ENCODE data around the gene TTPAL. TPM values are rescaled to one million over a fixed set of nuclear protein-coding genes. Genes with fewer than 3 reads are reported as not detected.
A peak's percentile ranks its signal among the peaks of the same experiment; 100 is the strongest.

Gene TTPAL
- total and polyA plus RNA-seq, 2 of the 4 experiments (the other 2 are of a cell fraction): 8.2 to 18.1 TPM

DNA sequence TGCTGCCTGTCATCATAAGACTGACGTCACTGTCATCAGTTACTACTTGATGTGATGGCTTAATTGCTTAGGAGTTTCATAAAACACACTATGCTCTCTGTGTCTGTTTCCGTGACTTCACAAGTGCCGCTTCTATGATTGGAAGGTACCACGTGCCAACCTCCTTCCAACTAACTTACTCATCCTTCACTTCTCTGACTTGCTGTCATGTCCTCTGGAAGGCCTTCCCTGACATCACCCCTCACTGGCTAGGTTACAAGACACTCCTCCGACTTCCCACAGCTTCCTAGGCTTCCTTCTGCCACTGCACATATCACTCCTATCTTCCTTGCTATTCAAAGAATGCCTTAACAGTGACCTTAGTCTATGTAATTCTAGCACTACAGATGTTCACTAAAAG is 25.8 kb downstream of the TTPAL start:
- peak overlapping the region; percentile 8; the same call in 1 of the 2 replicates for H2BK20ac ChIP-seq (ENCODE audit: low read depth, low read length)
- no peak overlapping the region for H2AFZ ChIP-seq (replicated peaks; ENCODE audit: low read length, poor library complexity)
- H2BK120ac ChIP-seq (ENCODE audit: low read depth, low read length): peak overlapping the region; percentile 9; the same call in 1 of the 2 replicates
- H3K56ac ChIP-seq (ENCODE audit: extremely low read depth, insufficient read depth, low read length): no peak overlapping the region
- H3K4me2 ChIP-seq (ENCODE audit: low read depth, low read length): no peak overlapping the region
- no peak overlapping the region for H3K4me3 ChIP-seq (ENCODE audit: insufficient read depth, low read depth, low read length)
- 0 out of 3 replicates have a peak overlapping the region, but pooled peaks have one; percentile 5 for H2BK15ac ChIP-seq (ENCODE audit: low read depth, low read length)
- dilution Hi-C loops (cut with HindIII; ENCODE audit: low sequenced_read_pairs, unreplicated experiment): no loop called here
- TF ChIP-seq CTCF (conservative IDR thresholded peaks at IDR 0.05; ENCODE audit: low read depth, low read length) (no peak), POLR2A (IDR thresholded peaks at IDR 0.05; ENCODE audit: low read depth, low read length) (no peak), BHLHE40 (IDR thresholded peaks at IDR 0.05; ENCODE audit: low read depth, low read length) (peak; percentile 54; the same call in 1 of the 2 replicates)
- TF ChIP-seq, protein P1, sequence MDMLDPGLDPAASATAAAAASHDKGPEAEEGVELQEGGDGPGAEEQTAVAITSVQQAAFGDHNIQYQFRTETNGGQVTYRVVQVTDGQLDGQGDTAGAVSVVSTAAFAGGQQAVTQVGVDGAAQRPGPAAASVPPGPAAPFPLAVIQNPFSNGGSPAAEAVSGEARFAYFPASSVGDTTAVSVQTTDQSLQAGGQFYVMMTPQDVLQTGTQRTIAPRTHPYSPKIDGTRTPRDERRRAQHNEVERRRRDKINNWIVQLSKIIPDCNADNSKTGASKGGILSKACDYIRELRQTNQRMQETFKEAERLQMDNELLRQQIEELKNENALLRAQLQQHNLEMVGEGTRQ (IDR thresholded peaks at IDR 0.05; ENCODE audit: low read depth, low read length): peak; percentile 56; the same call in 1 of the 2 replicates
- ChIA-PET CTCF (no interaction called here), POLR2A (ENCODE audit: unreplicated experiment) (no interaction called here)
- DNase-seq (peak; percentile 91), ATAC-seq (ENCODE audit: low read depth) (peak; percentile 75)
- H2AK5ac ChIP-seq (ENCODE audit: low read depth, low read length): peak overlapping the region; percentile 62; the same call in 1 of the 2 replicates
- peaks cover 41% of the 10 kb centered on the region for H3K36me3 ChIP-seq (ENCODE audit: control insufficient read depth, insufficient read depth, low read length)
- WGBS, 2 experiments (ENCODE audit: extremely low coverage in 2 of 2, insufficient read length in 1 of 2): 100% methylated on average over 1 of the region's 5 CpGs; no CpG with 5 or more reads in 1 of the 2 experiments
- H3K23ac ChIP-seq (ENCODE audit: low read depth, low read length): no peak overlapping the region
- in situ Hi-C loops (cut with MboI; ENCODE audit: low sequenced_read_pairs): no loop called here
- no peak overlapping the region for H3K14ac ChIP-seq (replicated peaks; ENCODE audit: low read depth, low read length)
- BruUV-seq (replicated peaks): no TSS peak
- peaks cover 7% of the 10 kb centered on the region; the same call in 1 of the 2 replicates for H4K20me1 ChIP-seq (ENCODE audit: insufficient read depth, low read length)
- no peaks in the 10 kb centered on the region for H3K9me3 ChIP-seq (ENCODE audit: control insufficient read depth, insufficient read depth, low read length)
- no peak overlapping the region; a peak in 1 of 4 replicates for H4K8ac ChIP-seq (ENCODE audit: low read depth in 2 of 2, low read length in 2 of 2)
- H3K9me1 ChIP-seq (ENCODE audit: insufficient read depth, low read length): peaks cover 11% of the 10 kb centered on the region
- H3K4me1 ChIP-seq (ENCODE audit: control insufficient read depth, insufficient read depth, low read length): peaks cover 14% of the 10 kb centered on the region
- H3K18ac ChIP-seq (ENCODE audit: low read depth, low read length): peak overlapping the region; percentile 24; the same call in 1 of the 2 replicates
- H2BK5ac ChIP-seq (ENCODE audit: low read depth, low read length, poor library complexity, severe bottlenecking): peak overlapping the region; percentile 72
- H3K79me1 ChIP-seq (ENCODE audit: low read depth in 1 of 2, low read length in 2 of 2): peaks cover 32 to 37% of the 10 kb centered on the region in 2 experiments
- no peak overlapping the region for H3K9ac ChIP-seq (ENCODE audit: low read depth, low read length)
- intact Hi-C loops (cut with micrococcal nuclease): no loop called here
- H3K27me3 ChIP-seq (ENCODE audit: control insufficient read depth, insufficient read depth, low read length): no peaks in the 10 kb centered on the region
- no peak overlapping the region for H4K5ac ChIP-seq (ENCODE audit: low read depth, low read length)
- no peak overlapping the region for H3K27ac ChIP-seq (ENCODE audit: insufficient read depth, low read length)
- no peak overlapping the region for H4K91ac ChIP-seq (ENCODE audit: insufficient read depth, low read depth, low read length)
- H2AK9ac ChIP-seq (replicated peaks; ENCODE audit: low read depth, low read length, poor library complexity): peak overlapping the region; percentile 49
- 0 out of 2 replicates have a peak overlapping the region, but pooled peaks have one; percentile 28 for H3K4ac ChIP-seq (ENCODE audit: low read depth, low read length)

Measured in IMR-90 (cell line).